GM23338 (cell line): ENCODE measurements around the gene CYTH1. TPM values are rescaled to one million over a fixed set of nuclear protein-coding genes. Genes with fewer than 3 reads are reported as not detected.

Source experiments
- ATAC-seq: fragments of 200-7000 bp; cut with Tn5 transposase; 3 replicates; pipeline ENCODE4 v1.9.1; 2020
- DNase-seq: peaks from one replicate; pipeline ENCODE4 v3.0.0-alpha.2; 2015; ENCODE audit warnings: low spot score
- H2AFZ ChIP-seq: fragments of 200-600 bp; sonication (generic); 2 replicates; pipeline ENCODE4 v1.8.0; 2016; ENCODE audit warnings: antibody characterized with exemption, mild to moderate bottlenecking, moderate library complexity
- H3F3A ChIP-seq: fragments of 200-600 bp; sonication (generic); replicated peaks from 2 replicates; pipeline ENCODE4 v1.8.0; 2017; ENCODE audit warnings: antibody characterized with exemption, mixed run types, low read depth
- H3K27ac ChIP-seq: fragments of 200-600 bp; sonication (generic); 2 replicates; pipeline ENCODE4 v1.6.1; 2016; ENCODE audit warnings: low read depth
- H3K27me3 ChIP-seq: fragments of 200-600 bp; sonication (generic); 2 replicates; pipeline ENCODE4 v1.8.0; 2016; ENCODE audit warnings: mild to moderate bottlenecking, mixed run types, moderate library complexity; ENCODE audit not compliant: insufficient read depth
- H3K36me3 ChIP-seq: fragments of 200-600 bp; sonication (generic); 2 replicates; pipeline ENCODE4 v1.8.0; 2016; ENCODE audit warnings: mild to moderate bottlenecking; ENCODE audit not compliant: insufficient read depth
- H3K4me1 ChIP-seq: fragments of 200-600 bp; sonication (generic); 2 replicates; pipeline ENCODE4 v1.8.0; 2016; ENCODE audit warnings: mild to moderate bottlenecking, moderate library complexity; ENCODE audit not compliant: insufficient read depth
- H3K4me2 ChIP-seq: fragments of 200-600 bp; sonication (generic); 2 replicates; pipeline ENCODE4 v1.7.1; 2017; ENCODE audit warnings: mixed run types
- H3K4me3 ChIP-seq: fragments of 200-600 bp; sonication (generic); 2 replicates; pipeline ENCODE4 v1.6.1; 2016; ENCODE audit warnings: mixed run types
- H3K79me2 ChIP-seq: fragments of 200-600 bp; sonication (generic); replicated peaks from 2 replicates; pipeline ENCODE4 v1.8.0; 2017; ENCODE audit warnings: mild to moderate bottlenecking; ENCODE audit not compliant: insufficient read depth
- H3K9me2 ChIP-seq: fragments of 200-600 bp; sonication (generic); 2 replicates; pipeline ENCODE4 v1.8.0; 2017; ENCODE audit not compliant: insufficient read depth
- H4K20me1 ChIP-seq: fragments of 200-600 bp; sonication (generic); replicated peaks from 2 replicates; pipeline ENCODE4 v1.8.0; 2017; ENCODE audit warnings: mild to moderate bottlenecking; ENCODE audit not compliant: insufficient read depth
- H3K27ac Mint-ChIP-seq: 2 replicates; pipeline ENCODE4 v1.8.0; 2020; ENCODE audit warnings: inconsistent platforms, mild to moderate bottlenecking, moderate library complexity, mixed read lengths
- H3K27me3 Mint-ChIP-seq: 3 replicates; pipeline ENCODE4 v1.8.0; 2022; ENCODE audit warnings: low read depth, mild to moderate bottlenecking, moderate library complexity, mixed read lengths, inconsistent platforms; ENCODE audit not compliant: insufficient read depth, poor library complexity
- H3K36me3 Mint-ChIP-seq: 3 replicates; pipeline ENCODE4 v1.8.0; 2021; ENCODE audit warnings: low read depth, mild to moderate bottlenecking, inconsistent platforms, moderate library complexity, mixed read lengths
- H3K4me1 Mint-ChIP-seq: 3 replicates; pipeline ENCODE4 v1.8.0; 2020; ENCODE audit warnings: mild to moderate bottlenecking, inconsistent platforms, mixed read lengths
- H3K4me3 Mint-ChIP-seq: 3 replicates; pipeline ENCODE4 v1.8.0; 2021; ENCODE audit warnings: moderate library complexity, mild to moderate bottlenecking, inconsistent platforms, mixed read lengths
- H3K9me3 Mint-ChIP-seq: 3 replicates; pipeline ENCODE4 v1.8.0; 2020; ENCODE audit warnings: moderate library complexity, mild to moderate bottlenecking, inconsistent platforms, mixed read lengths
- EZH2 ChIP-seq: fragments of 200-600 bp; sonication (generic); IDR thresholded peaks from one replicate; pipeline ENCODE4 v1.8.0; 2017; ENCODE audit warnings: antibody characterized with exemption, mild to moderate bottlenecking, low read depth; ENCODE audit not compliant: unreplicated experiment
- EZH2phosphoT487 ChIP-seq: fragments of 200-600 bp; sonication (generic); IDR thresholded peaks from one replicate; pipeline ENCODE4 v1.8.1; 2018; ENCODE audit warnings: antibody characterized with exemption; ENCODE audit not compliant: unreplicated experiment
- STAT1 ChIP-seq: IDR thresholded peaks from one replicate; pipeline ENCODE4 v1.6.1; 2016; ENCODE audit warnings: antibody characterized with exemption; ENCODE audit not compliant: unreplicated experiment
- ZNF114 ChIP-seq: fragments of 250-450 bp; sonication (Bioruptor Pico); IDR thresholded peaks from 2 replicates; pipeline ENCODE4 v1.5.0; 2020; ENCODE audit warnings: mild to moderate bottlenecking, moderate library complexity
- ZNF331 ChIP-seq: fragments of 250-450 bp; sonication (Bioruptor Pico); IDR thresholded peaks from 2 replicates; pipeline ENCODE4 v1.5.0; 2020; ENCODE audit warnings: low read depth, mild to moderate bottlenecking, moderate library complexity
- ZNF462 ChIP-seq: fragments of 250-450 bp; sonication (Bioruptor Pico); IDR thresholded peaks from 2 replicates; pipeline ENCODE4 v1.5.0; 2020; ENCODE audit warnings: mild to moderate bottlenecking, moderate library complexity
- polyA plus RNA-seq: library from polyadenylated mRNA; unstranded; fragments of >200 nt; fragmentation: Nextera tagmentation; extraction: Ambion mirVana; gene quantifications from 2 replicates; pipeline ENCODE4 v1.2.1, GENCODE V29; 2016
- total RNA-seq: library from RNA; depleted of rRNA; stranded (reverse); fragments of >200 nt; shearing (Covaris generic); gene quantifications from 2 replicates; pipeline ENCODE4 v1.2.3, GENCODE V29; 2014
- TF ChIP-seq, protein P1 (sequence below), 2 experiments: fragments of 200-600 bp in 1 of 2; sonication (generic) in 1 of 2; conservative IDR thresholded peaks; 2 replicates each; pipeline versions ENCODE4 v1.5.1 to v1.6.1; 2016 to 2017; ENCODE audit warnings: antibody characterized with exemption in 2 of 2, low read depth in 2 of 2, mild to moderate bottlenecking in 2 of 2, moderate library complexity in 1 of 2

Gene CYTH1
- total and polyA plus RNA-seq, 2 experiments from 2014 or later, result 13.8 to 14.5 TPM

DNA sequence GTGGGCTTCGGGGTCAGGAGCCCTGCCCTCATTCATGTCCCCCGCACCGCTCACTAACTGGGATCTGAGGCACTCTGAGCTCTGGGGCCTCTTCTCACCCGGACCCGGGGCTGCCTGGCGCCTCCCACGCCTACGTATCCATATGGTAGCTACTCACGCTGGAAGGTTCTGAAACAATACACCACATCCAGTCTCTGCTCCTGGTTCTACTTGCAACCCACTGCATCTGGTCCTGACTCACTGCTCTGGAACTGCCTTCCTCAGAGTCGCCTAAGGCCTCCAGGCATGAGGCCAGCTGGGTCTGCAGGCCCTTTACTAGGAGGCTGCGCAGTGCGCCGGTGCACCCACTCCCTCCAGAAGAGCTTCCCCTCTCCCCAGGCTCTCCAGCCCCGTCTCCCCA, 40.5 kb upstream of the CYTH1 start (continued):
- no peak for TF ChIP-seq ZNF462 (CRISPR knock-in tag)
- no peak for TF ChIP-seq EZH2phosphoT487
- TF ChIP-seq ZNF331 (CRISPR knock-in tag), result no peak

DNA sequence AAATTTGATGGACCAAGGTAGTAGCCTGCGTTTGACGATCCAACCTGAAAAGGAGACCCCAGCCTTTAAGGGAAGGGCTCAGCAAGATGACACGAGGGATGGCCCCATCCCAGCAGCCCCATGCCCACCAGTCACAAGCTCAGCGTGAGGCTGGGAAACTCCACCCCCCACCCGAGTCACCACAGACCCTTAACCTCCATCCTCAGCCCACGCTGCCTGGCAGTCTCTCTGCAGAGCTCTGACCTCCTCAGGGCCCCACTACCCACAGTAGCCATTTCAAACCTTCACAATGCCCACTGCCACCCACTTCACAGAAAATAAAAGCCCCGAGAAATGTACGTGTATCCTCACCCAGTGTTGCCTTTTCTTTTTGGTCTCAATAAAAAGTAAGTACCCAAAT, 39.9 kb upstream of the CYTH1 start:
- H3K9me3 Mint-ChIP-seq, result no peaks in the 10 kb centered on the region; the same call in 2 of the 3 replicates
- TF ChIP-seq ZNF462 (CRISPR knock-in tag) (no peak), EZH2 (no peak), STAT1 (no peak), ZNF114 (CRISPR knock-in tag) (no peak), ZNF331 (CRISPR knock-in tag) (no peak)
- TF ChIP-seq, protein P1, sequence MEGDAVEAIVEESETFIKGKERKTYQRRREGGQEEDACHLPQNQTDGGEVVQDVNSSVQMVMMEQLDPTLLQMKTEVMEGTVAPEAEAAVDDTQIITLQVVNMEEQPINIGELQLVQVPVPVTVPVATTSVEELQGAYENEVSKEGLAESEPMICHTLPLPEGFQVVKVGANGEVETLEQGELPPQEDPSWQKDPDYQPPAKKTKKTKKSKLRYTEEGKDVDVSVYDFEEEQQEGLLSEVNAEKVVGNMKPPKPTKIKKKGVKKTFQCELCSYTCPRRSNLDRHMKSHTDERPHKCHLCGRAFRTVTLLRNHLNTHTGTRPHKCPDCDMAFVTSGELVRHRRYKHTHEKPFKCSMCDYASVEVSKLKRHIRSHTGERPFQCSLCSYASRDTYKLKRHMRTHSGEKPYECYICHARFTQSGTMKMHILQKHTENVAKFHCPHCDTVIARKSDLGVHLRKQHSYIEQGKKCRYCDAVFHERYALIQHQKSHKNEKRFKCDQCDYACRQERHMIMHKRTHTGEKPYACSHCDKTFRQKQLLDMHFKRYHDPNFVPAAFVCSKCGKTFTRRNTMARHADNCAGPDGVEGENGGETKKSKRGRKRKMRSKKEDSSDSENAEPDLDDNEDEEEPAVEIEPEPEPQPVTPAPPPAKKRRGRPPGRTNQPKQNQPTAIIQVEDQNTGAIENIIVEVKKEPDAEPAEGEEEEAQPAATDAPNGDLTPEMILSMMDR (conservative IDR thresholded peaks at IDR 0.05; ENCODE audit: low read depth in 2 of 2), result no peak
- H3K36me3 Mint-ChIP-seq, result peaks cover 94% of the 10 kb centered on the region
- no peak overlapping the region for H3K27ac ChIP-seq
- no peaks in the 10 kb centered on the region for H3K27me3 ChIP-seq
- H3K4me3 ChIP-seq, result no peak overlapping the region
- ATAC-seq, result no peak
- H2AFZ ChIP-seq, result no peak overlapping the region
- no peak for DNase-seq
- H3K27ac Mint-ChIP-seq, result peak overlapping the region; percentile 28; the same call in 1 of the 2 replicates
- H3K79me2 ChIP-seq, result peaks cover 8% of the 10 kb centered on the region
- H3K36me3 ChIP-seq, result peaks cover 44% of the 10 kb centered on the region
- peaks cover 3% of the 10 kb centered on the region; the same call in 1 of the 2 replicates for H3F3A ChIP-seq
- no peaks in the 10 kb centered on the region for H3K4me1 ChIP-seq
- no peak overlapping the region for H3K4me2 ChIP-seq
- H3K4me1 Mint-ChIP-seq, result no peaks in the 10 kb centered on the region
- peaks cover 34% of the 10 kb centered on the region for H4K20me1 ChIP-seq
- peaks cover 1% of the 10 kb centered on the region for H3K27me3 Mint-ChIP-seq
- H3K9me2 ChIP-seq, result no peaks in the 10 kb centered on the region
- H3K4me3 Mint-ChIP-seq, result no peak overlapping the region
